Right cardiac atrium (tissue), 5 donors: ENCODE results near the gene PTAFR. TPM values are rescaled to one million over a fixed set of nuclear protein-coding genes. Genes with fewer than 3 reads are reported as not detected.

Experiments
- ATAC-seq, 2 donors: fragments of 200-7000 bp; cut with Tn5 transposase; one replicate each; pipeline versions ENCODE4 v1.8.0 to v1.9.1; 2020; ENCODE audit warnings: moderate library complexity in 2 of 2, mild to moderate bottlenecking in 1 of 2
- DNase-seq, 3 donors: peaks; one replicate each; pipeline ENCODE4 v3.0.0-alpha.2; 2020
- H3K27ac ChIP-seq: one replicate; pipeline ENCODE4 v1.5.1; 2013; ENCODE audit warnings: mild to moderate bottlenecking, low read length, control low read depth, moderate library complexity
- H3K27me3 ChIP-seq: one replicate; pipeline ENCODE4 v1.6.1; 2013; ENCODE audit not compliant: control insufficient read depth, insufficient read depth
- H3K4me1 ChIP-seq: one replicate; pipeline ENCODE4 v1.6.1; 2013; ENCODE audit warnings: low read length; ENCODE audit not compliant: control insufficient read depth, insufficient read depth
- H3K4me3 ChIP-seq: one replicate; pipeline ENCODE4 v1.5.1; 2013; ENCODE audit warnings: low read length, control low read depth
- H3K9me3 ChIP-seq: one replicate; pipeline ENCODE4 v1.6.1; 2013; ENCODE audit warnings: low read length; ENCODE audit not compliant: control insufficient read depth
- WGBS: extraction: QIAGEN DNeasy Blood & Tissue Kit; methylation state at CpG from one replicate; pipeline ENCODE4 v1.1.7; 2013; 5-methylcytosine and 5-hydroxymethylcytosine counted together
- intact Hi-C, 4 donors: fragments of 100-400 bp; cut with DNase I; formaldehyde crosslinking; loops; one replicate each; pipeline versions ENCODE4 v1.11.0 to v1.14.0; 2022 to 2023
- polyA plus RNA-seq: library from polyadenylated mRNA; stranded (reverse); fragments of 200-250 nt; gene quantifications from one replicate; pipeline ENCODE4 v1.2.3, GENCODE V29; 2013
- total RNA-seq, 4 donors: library from RNA; stranded (reverse); fragmentation: NEBNext Ultra II Directional; extraction: Animal tissue kit (Norgen Biotek cat#: 25700); gene quantifications; one replicate each; pipeline ENCODE4 v1.2.1, GENCODE V29; 2021
- donor health status: healthy with polysubstance abuse.
- donor health status: DM: no; HTN: yes; CAD: no.
- donor health status: DM: no; HTN: no; CAD: no.
- donor health status: DM: no; HTN: yes; CAD: no; lungs with severe emphysema.
- donor health status: DM: yes; HTN: yes; CAD: no.

Gene PTAFR
- total and polyA plus RNA-seq, 5 donors: 0.52 to 3.6 (median 2.6) TPM

- Histone ChIP-seq H3K9me3 (no peaks in the 10 kb centered on the region), H3K27me3 (no peaks in the 10 kb centered on the region), H3K4me3 (no peak overlapping the region), H3K27ac (no peak overlapping the region), H3K4me1 (no peaks in the 10 kb centered on the region)
- ATAC-seq: no peak
- no peak for DNase-seq
- 83% methylated on average over 3 of the region's 3 CpGs for WGBS
- intact Hi-C loops: no loop called here
Measured at GRCh38 chr1:28113242-28113572, 63.3 kb downstream of the PTAFR start.

- Histone ChIP-seq H3K9me3 (no peaks in the 10 kb centered on the region), H3K27me3 (no peaks in the 10 kb centered on the region), H3K27ac (no peak overlapping the region), H3K4me3 (no peak overlapping the region), H3K4me1 (no peaks in the 10 kb centered on the region)
- ATAC-seq (peak; percentile 64), DNase-seq (no peak)
- intact Hi-C loops: no loop called here
- 70% methylated on average over 5 of the region's 5 CpGs for WGBS
Measured at GRCh38 chr1:28112388-28113241, 63.9 kb downstream of the PTAFR start.

GRCh38 chr1:28111157-28111556 lies 65.3 kb downstream of the PTAFR start:
- 90% methylated on average over 2 of the region's 2 CpGs for WGBS
- Histone ChIP-seq H3K4me3 (no peak overlapping the region), H3K4me1 (no peaks in the 10 kb centered on the region), H3K9me3 (no peaks in the 10 kb centered on the region), H3K27me3 (no peaks in the 10 kb centered on the region), H3K27ac (no peak overlapping the region)
- DNase-seq: no peak
- peak; percentile 20 to 22 for ATAC-seq
- intact Hi-C loops: no loop called here

- no peak for DNase-seq
- no peak for ATAC-seq
- Histone ChIP-seq H3K27ac (no peak overlapping the region), H3K9me3 (no peaks in the 10 kb centered on the region), H3K27me3 (no peaks in the 10 kb centered on the region), H3K4me3 (no peak overlapping the region), H3K4me1 (no peaks in the 10 kb centered on the region)
- 72% methylated on average over 1 of the region's 1 CpG for WGBS
- intact Hi-C loops: no loop called here
Measured at GRCh38 chr1:28110555-28110954, 65.9 kb downstream of the PTAFR start.

- no peaks in the 10 kb centered on the region for H3K9me3 ChIP-seq
- no peak for ATAC-seq
- WGBS: 89% methylated on average over 3 of the region's 3 CpGs
- no peak overlapping the region for H3K27ac ChIP-seq
- H3K4me3 ChIP-seq: no peak overlapping the region
- DNase-seq: no peak
- no peaks in the 10 kb centered on the region for H3K4me1 ChIP-seq
- intact Hi-C loops: no loop called here
- no peaks in the 10 kb centered on the region for H3K27me3 ChIP-seq
Measured at GRCh38 chr1:28109639-28110038, 66.9 kb downstream of the PTAFR start.

GRCh38 chr1:28108001-28108400 lies 68.5 kb downstream of the PTAFR start:
- Histone ChIP-seq H3K27me3 (no peaks in the 10 kb centered on the region), H3K4me3 (no peak overlapping the region), H3K4me1 (no peaks in the 10 kb centered on the region), H3K9me3 (no peaks in the 10 kb centered on the region), H3K27ac (no peak overlapping the region)
- WGBS: 89% methylated on average over 2 of the region's 2 CpGs
- ATAC-seq (no peak), DNase-seq (no peak)
- intact Hi-C loops: no loop called here

GRCh38 chr1:28104866-28105467 lies 71.5 kb downstream of the PTAFR start:
- intact Hi-C loops: no loop called here
- Histone ChIP-seq H3K27ac (no peak overlapping the region), H3K4me3 (peak overlapping the region; percentile 33), H3K9me3 (no peaks in the 10 kb centered on the region), H3K4me1 (no peaks in the 10 kb centered on the region), H3K27me3 (no peaks in the 10 kb centered on the region)
- 25% methylated on average over 11 of the region's 11 CpGs for WGBS
- peak; percentile 86 to 94 for ATAC-seq
- DNase-seq: peak in 2 of 3 donors; percentile 31 to 57

GRCh38 chr1:28102189-28102588 lies 74.3 kb downstream of the PTAFR start:
- intact Hi-C loops: no loop called here
- H3K4me3 ChIP-seq: no peak overlapping the region
- 89% methylated on average over 1 of the region's 1 CpG for WGBS
- ATAC-seq: no peak
- H3K4me1 ChIP-seq: no peaks in the 10 kb centered on the region
- no peaks in the 10 kb centered on the region for H3K27me3 ChIP-seq
- H3K9me3 ChIP-seq: no peaks in the 10 kb centered on the region
- H3K27ac ChIP-seq: no peak overlapping the region
- no peak for DNase-seq

- H3K27me3 ChIP-seq: no peaks in the 10 kb centered on the region
- H3K27ac ChIP-seq: peak overlapping the region; percentile 39
- DNase-seq (peak in 1 of 3 donors; percentile 20), ATAC-seq (peak; percentile 91 to 92)
- no peaks in the 10 kb centered on the region for H3K9me3 ChIP-seq
- intact Hi-C loops: loop anchor here in 1 of 4 donors (10.0 kb wide), 1 partner anchor 96 kb away; no protein-coding TSS in a partner anchor
- no peak overlapping the region for H3K4me3 ChIP-seq
- WGBS: 69% methylated on average over 5 of the region's 5 CpGs
- no peaks in the 10 kb centered on the region for H3K4me1 ChIP-seq
Measured at GRCh38 chr1:28099050-28099769, 77.3 kb downstream of the PTAFR start.
